SU-DHL-6 (cell line): Measurements from ENCODE around the gene YARS1.

Experiments used
- CTCF ChIP-seq: fragments of 200-600 bp; sonication (generic); IDR thresholded peaks from one replicate; pipeline ENCODE4 v1.5.1; 2017; ENCODE audit warnings: antibody characterized with exemption, mild to moderate bottlenecking, low read length, moderate library complexity; ENCODE audit not compliant: insufficient read depth, poor library complexity, severe bottlenecking
- EZH2phosphoT487 ChIP-seq: fragments of 200-600 bp; sonication (generic), shearing (Covaris generic); conservative IDR thresholded peaks from 2 replicates; pipeline ENCODE4 v1.6.1; 2018; ENCODE audit warnings: mild to moderate bottlenecking, antibody characterized with exemption, low read length, moderate library complexity, mixed read lengths

DNA sequence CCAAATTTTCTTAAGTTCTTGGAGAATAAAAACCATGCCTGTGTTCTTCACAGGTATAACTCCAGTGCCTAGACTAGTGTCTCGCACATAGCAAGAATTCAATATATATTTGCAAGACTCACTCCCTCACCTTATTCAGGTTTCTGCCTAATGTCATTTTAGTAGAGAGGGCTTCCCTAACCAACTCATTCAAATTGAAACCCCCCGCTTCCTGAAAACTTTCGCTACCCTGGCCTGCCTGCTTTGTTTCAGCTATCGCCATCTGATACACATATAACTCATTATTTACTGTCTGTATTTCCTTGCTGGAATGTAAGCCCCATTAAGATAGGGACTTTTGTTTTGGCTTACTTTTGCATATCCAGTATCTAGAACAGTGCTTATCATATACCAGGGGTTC is 8.6 kb downstream of the YARS1 start:
- TF ChIP-seq CTCF, result no peak
- no peak for TF ChIP-seq EZH2phosphoT487
